Inflammatory macrophage treated with lipopolysaccharide for 4 hours (primary cell): ENCODE results near the gene RND3.

Source experiments
- DNase-seq: peaks from one replicate; pipeline ENCODE4 v3.0.0-alpha.2; 2020

Gene RND3

GRCh38 chr2:150474326-150475074 is 13.0 kb downstream of the RND3 start:
- no peak for DNase-seq

DNA sequence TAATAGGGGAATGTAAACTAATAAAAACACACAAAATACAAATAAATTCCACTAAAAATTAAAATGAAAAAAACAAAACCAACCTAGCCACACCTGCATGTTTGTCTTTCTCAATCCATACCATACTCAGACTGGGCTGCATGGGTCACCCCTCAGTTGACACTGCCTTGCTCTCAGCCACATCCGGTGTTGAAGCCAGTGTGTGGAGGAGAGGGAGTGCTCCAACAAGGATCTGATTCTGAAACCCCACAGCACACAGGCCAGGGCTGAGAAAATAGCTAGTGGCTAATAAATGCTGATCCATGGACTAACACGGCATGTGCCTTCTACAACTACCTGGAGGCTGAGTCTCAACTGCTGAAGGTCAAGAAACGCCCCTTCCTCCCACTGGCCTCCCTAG is 13.7 kb downstream of the RND3 start:
- DNase-seq: no peak

- peak; percentile 74 for DNase-seq
Observed at GRCh38 chr2:150472511-150472899, 15.0 kb downstream of the RND3 start.

GRCh38 chr2:150471813-150472510 is 15.5 kb downstream of the RND3 start:
- no peak for DNase-seq

- DNase-seq: no peak
Observed at GRCh38 chr2:150470435-150470834, 17.0 kb downstream of the RND3 start.

DNA sequence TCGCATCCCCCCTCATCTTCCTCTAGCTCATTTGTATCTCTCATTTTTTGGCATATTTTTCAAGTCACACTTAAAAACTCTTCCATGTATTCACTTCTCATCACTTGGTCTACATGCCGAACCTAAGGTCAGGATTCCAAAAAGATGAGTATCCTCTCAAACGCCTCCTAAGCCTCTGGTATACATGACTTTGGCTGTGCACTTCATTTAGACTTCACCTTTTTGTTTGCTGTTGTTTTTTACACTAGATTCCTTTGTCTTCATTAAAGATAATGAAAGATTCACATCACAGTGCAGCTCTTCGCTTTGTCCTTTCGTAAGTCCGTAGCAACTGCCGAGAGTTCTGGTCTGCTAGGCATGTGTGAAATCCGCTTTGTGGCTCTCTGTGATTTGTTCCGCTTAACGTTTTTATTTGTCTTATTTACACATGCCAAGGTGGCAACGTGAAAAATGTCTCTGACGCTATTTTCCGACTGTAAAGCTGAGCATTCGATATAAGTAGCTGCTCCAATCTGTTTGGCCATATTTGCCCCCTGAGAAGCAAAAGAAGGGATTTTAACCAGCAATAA is 17.7 kb downstream of the RND3 start:
- no peak for DNase-seq

DNA sequence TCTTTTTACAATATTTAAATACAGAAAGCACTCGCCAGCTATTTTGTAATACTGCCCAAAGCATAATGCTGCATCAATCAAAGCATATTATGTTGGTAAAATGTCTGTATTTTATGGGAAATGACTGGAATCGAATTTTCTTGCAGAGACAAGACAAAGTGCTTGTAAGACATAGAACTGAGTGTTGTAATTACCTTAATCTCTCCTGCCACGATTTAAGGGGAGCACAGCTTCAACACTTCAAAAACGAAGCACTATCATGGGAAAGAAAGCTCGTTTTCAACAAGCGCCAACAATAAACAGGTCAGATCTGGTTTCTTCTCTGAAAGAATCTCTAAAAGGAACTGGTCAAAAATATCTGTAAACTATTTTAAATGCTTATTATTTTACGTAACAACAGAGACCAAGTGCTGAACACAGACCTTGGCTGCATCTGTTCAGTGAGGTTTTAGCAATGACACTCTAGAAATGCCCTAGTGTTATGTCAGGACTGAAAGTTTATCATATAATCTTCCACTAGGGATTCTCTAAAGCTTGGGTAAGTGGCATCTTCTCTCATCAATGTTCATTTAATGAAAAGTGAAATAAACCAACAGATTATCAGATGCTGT is 19.0 kb downstream of the RND3 start:
- DNase-seq: no peak

DNA sequence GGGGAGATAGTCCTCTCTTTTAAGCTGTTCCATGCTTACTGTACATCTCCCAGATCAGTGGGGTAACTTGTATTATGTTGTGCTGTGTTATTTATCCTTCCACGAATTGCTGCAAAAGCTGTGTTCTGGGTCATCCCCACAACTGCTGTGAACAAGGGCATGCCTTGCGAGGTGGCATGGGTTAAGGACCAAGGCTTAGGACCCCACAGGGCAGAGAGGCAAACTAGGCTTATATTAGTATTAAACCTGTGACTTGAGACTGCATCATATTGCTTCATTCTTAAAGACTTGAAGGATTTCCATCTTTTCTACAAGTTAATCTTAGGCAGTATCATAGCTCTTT is 19.9 kb downstream of the RND3 start:
- no peak for DNase-seq

DNA sequence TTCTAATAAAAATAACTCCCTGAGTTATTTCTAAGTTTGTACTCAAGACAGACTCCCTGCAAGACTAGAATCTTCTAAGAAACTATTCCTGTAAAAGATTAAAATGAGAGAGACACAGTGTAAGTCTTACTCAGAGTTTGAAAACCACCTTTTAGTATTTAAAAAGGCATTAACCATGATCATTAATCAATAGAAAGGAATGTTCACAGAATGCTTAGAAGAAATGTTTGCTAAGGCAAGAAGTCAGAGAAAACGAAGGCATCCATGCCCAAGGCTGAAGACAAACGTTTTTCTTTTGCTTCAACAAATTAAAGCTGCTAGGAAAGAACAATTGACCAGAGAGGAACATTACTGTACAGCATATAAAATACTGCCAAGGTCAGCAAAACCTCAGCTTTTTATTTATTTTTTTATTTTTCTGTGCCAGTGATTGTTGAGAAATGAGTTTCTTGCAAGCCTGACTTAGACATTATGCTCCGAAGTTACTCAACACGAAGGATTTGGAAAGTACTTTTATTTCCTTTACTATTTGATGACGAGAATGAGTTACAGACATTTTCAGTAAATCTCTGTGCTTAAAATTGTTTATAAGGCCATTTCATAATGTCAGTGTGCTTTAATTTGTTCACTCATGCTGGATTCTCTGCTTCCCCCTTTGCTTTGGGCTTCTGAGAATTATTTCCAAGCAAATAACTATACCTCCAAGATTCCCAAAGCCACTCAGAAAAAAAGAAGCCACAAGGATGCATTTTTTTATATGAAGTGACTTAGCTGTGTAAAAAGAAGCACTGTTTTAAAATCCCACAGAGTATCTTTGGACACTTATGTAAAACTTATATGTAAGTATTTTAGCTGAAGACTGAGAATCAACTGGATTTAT is 20.5 kb downstream of the RND3 start:
- no peak for DNase-seq

DNA sequence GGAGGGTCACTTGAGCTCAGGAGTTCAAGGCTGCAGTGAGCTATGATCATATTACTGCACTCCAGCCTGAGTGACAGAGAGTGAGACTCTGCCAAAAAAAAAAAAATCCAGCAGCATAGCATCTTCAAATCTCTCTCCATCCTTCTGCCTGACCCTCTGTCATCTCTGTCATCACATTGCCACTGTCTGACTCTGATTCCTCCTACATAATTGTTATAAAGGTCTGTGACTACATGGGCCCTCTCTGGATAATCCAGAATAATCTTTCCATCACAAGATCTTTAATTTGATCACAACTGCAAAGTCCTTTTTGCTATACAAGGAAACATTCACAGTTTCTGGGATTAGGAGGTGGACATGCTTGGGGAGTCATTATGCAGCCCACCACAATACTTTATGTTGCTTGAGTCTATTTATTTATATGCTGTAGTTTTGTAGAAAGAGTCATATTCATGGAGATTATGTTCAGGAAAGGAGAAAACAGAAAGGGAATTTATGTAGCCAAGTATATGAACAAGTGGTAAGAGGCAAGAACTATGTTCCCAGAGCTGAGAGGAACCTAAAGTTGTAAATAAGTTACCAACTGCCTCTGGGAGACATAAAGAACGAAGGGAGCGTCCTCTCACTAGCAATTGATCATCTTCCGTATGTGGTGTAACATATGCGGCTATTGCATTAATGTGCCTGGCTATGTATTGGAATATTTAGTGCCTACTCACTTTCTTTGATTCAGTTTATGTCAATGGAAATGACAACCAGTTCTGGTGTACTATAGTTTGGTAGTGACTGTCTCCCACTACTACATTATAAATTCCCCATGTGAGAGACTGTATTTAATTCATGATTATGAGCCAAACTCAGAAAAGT is 21.5 kb downstream of the RND3 start:
- DNase-seq: no peak

GRCh38 chr2:150464986-150465385 is 22.5 kb downstream of the RND3 start:
- DNase-seq: no peak

GRCh38 chr2:150464270-150464669 is 23.2 kb downstream of the RND3 start:
- peak; percentile 56 for DNase-seq

DNA sequence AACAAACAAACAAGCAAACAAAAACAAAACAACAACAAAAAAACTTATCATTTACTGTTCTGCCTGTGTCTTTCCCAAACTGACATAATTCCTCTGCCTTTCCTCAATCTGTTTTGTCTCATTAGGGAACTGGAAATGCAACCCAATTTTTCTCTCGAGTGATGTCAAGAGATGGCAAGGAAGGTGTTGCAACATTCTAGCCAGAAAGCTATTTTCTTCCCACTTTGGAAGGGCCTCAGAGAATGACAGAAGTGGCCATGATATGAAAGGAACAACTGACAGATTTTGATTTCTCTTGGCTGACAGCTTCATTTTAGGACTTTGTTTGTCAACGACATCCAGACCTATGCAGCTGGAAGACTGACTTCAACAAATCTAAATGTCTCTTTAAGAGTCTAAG is 24.7 kb downstream of the RND3 start:
- DNase-seq: peak; percentile 50

GRCh38 chr2:150459281-150459680 is 28.2 kb downstream of the RND3 start:
- no peak for DNase-seq

DNA sequence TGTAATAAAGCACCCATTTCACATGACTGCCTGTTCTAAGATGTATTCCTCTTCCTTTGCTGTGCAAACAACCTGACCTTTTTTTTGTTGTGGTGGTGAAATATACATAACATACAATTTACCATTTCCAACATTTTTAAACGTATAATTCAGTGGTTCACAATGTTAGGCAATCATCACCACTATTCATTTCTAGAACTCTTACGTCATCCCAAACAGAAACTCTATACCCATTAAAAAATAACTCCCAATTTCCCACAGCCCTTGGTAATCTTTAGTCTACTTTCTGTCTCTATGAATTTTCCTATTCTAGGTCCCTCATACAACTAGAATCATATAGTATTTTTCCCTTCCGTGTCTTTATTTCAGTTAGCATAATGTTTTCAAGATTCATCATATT is 36.7 kb downstream of the RND3 start:
- DNase-seq: no peak

DNA sequence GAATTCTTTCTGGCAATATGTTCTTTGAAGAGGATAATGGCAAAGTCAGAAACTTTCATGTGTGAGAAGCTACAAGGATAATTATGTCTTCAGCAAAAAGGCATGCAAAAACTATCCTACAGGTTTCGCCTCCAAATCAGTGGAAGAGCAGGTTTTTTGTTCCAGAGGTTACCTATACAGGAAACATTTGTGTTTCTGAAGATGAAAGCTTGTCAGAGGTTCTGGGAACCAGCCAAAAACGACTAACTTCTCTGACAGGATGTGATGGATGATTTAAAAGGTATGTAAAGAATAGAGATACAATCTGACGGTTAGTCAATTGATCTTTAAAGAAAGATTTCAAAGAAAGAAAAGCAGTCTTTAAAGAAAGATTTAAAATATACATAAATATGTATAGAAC is 37.6 kb downstream of the RND3 start:
- DNase-seq: no peak

GRCh38 chr2:150445398-150445797 is 42.1 kb downstream of the RND3 start:
- no peak for DNase-seq

DNA sequence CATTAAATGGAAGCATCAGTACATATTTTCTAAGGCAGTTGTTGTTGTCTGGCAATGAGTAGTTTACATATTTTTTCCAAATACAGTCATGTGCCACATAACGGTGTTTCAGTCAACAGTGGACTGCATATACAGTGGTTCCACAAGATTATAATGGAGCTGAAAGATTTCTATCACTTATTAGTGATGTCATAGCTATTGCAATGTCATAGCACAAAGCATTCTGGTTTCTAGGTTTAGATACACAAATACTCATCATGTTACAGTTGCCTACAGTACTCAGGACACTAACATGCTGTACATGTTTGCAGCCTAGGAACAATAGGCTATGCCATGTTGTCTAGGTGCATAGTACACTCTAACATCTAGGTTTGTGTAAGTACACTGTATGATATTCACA is 45.0 kb downstream of the RND3 start:
- no peak for DNase-seq

GRCh38 chr2:150441784-150442183 is 45.7 kb downstream of the RND3 start:
- no peak for DNase-seq

DNA sequence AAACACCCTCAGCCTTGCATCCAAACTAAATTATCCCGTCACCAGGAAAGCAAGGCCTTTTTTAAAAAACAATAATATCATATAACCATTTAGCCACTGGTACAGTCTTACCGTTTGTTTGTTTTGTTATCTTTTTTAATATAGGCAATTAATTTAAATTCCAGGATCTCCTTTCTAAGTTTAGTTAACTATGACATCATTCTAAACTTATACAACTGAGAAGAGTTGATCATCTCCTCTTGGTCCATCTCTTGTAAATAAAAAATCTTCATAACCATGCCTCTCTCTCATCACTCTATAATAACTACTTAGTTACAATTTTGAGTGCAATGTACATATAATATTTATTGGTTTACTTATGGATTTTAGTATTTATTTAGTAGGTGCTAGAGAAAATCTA is 46.2 kb downstream of the RND3 start:
- no peak for DNase-seq

DNA sequence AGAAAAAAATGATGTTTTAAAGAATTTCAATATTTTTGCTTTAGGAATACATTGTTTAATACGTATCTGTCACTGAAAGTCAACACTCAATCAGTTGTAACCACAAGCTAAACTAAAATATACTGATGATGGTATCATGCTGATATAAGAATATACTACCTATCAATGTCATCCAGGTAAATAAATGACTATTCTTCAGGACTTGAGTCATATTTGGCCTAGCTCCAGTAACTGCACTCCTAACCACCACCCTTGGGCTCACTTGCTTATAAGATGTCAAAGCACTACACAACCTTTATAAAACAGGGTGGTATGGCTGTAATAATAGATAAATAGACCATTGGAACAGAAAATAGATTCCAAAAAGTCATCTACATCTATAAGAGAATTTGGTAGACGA is 48.8 kb downstream of the RND3 start:
- DNase-seq: no peak

GRCh38 chr2:150438041-150438440 is 49.4 kb downstream of the RND3 start:
- no peak for DNase-seq
